H1 (cell line): ENCODE measurements around the gene EPN2. TPM values are rescaled to one million over a fixed set of nuclear protein-coding genes. Genes with fewer than 3 reads are reported as not detected.
A peak's percentile ranks its signal among the peaks of the same experiment; 100 is the strongest.

Source experiments
- CTCF ChIA-PET: fragments of 300-600 bp; sonication (Branson Sonifier 250); formaldehyde crosslinking; loops from one replicate; lab custom pipeline; 2021; ENCODE audit not compliant: partially characterized antibody; lab: Charles Lee
- POLR2A ChIA-PET: fragments of 300-600 bp; sonication (Branson Sonifier 250); formaldehyde crosslinking; loops from one replicate; lab custom pipeline; 2021; ENCODE audit warnings: inconsistent platforms; ENCODE audit not compliant: partially characterized antibody; lab: Charles Lee
- DNase-seq, 2 experiments: peaks; one replicate each; pipeline versions ENCODE4 v3.0.0 to v3.0.0-alpha.2; 2010 to 2022; ENCODE audit warnings: low spot score in 2 of 2, low read depth in 1 of 2, mixed read lengths in 1 of 2
- FAIRE-seq: peaks from 2 replicates; lab custom pipeline; 2011; peaks lifted over from hg19 to GRCh38; lab: Jason Lieb, UNC
- H2AFZ ChIP-seq: 2 replicates; pipeline ENCODE4 v1.8.1; 2012; ENCODE audit warnings: low read length, inconsistent platforms
- H2AK5ac ChIP-seq: 2 replicates; pipeline ENCODE4 v1.6.1; 2013; ENCODE audit warnings: low read depth, low read length
- H2BK120ac ChIP-seq: replicated peaks from 2 replicates; pipeline ENCODE3; 2013; ENCODE audit warnings: low read depth, low read length, inconsistent platforms
- H2BK12ac ChIP-seq: 2 replicates; pipeline ENCODE4 v1.6.1; 2013; ENCODE audit warnings: low read depth, low read length
- H2BK15ac ChIP-seq: 2 replicates; pipeline ENCODE4 v1.6.1; 2013; ENCODE audit warnings: low read length
- H2BK20ac ChIP-seq: 2 replicates; pipeline ENCODE4 v1.6.1; 2013; ENCODE audit warnings: low read length
- H2BK5ac ChIP-seq: 2 replicates; pipeline ENCODE4 v1.6.1; 2013; ENCODE audit warnings: low read depth, low read length
- H3K14ac ChIP-seq: 2 replicates; pipeline ENCODE4 v1.6.1; 2013; ENCODE audit warnings: inconsistent platforms; ENCODE audit not compliant: insufficient read length
- H3K18ac ChIP-seq: 2 replicates; pipeline ENCODE4 v1.6.1; 2013; ENCODE audit warnings: low read length; ENCODE audit errors: extremely low read depth
- H3K23ac ChIP-seq: 2 replicates; pipeline ENCODE4 v1.6.1; 2013; ENCODE audit warnings: inconsistent platforms; ENCODE audit not compliant: insufficient read length
- H3K23me2 ChIP-seq: 2 replicates; pipeline ENCODE4 v1.6.1; 2013; ENCODE audit warnings: low read depth, low read length
- H3K27ac ChIP-seq: 2 replicates; pipeline ENCODE4 v1.6.1; 2011; ENCODE audit warnings: low read depth, low read length, inconsistent platforms
- H3K27me3 ChIP-seq, 4 experiments: replicated peaks in 1 of 4; 1 replicate in 1 of 4; 2 replicates in 3 of 4; pipeline versions ENCODE4 v1.6.1 to v1.8.1; 2011 to 2013; ENCODE audit warnings: low read length in 3 of 4, mild to moderate bottlenecking in 3 of 4, inconsistent platforms in 2 of 4, mixed read lengths in 2 of 4, moderate library complexity in 1 of 4; ENCODE audit not compliant: control insufficient read depth in 3 of 4, insufficient read depth in 3 of 4; ENCODE audit errors: extremely low read depth in 1 of 4
- H3K36me3 ChIP-seq, 4 experiments: 2 replicates each; pipeline versions ENCODE4 v1.6.1 to v1.8.1; 2011 to 2013; ENCODE audit warnings: mild to moderate bottlenecking in 4 of 4, low read length in 3 of 4, moderate library complexity in 2 of 4, control low read depth in 1 of 4, inconsistent platforms in 1 of 4; ENCODE audit not compliant: insufficient read depth in 4 of 4, control insufficient read depth in 2 of 4
- H3K4ac ChIP-seq: replicated peaks from 2 replicates; pipeline ENCODE3; 2013; ENCODE audit warnings: low read length, low read depth, mixed read lengths, inconsistent platforms; ENCODE audit not compliant: insufficient read length
- H3K4me1 ChIP-seq, 4 experiments: replicated peaks in 1 of 4; 1 replicate in 1 of 4; 2 replicates in 3 of 4; pipeline versions ENCODE4 v1.6.1 to v1.8.1; 2011 to 2013; ENCODE audit warnings: low read length in 3 of 4, inconsistent platforms in 2 of 4, mixed read lengths in 1 of 4; ENCODE audit not compliant: insufficient read depth in 4 of 4, control insufficient read depth in 3 of 4
- H3K4me2 ChIP-seq, 2 experiments: 2 replicates each; pipeline versions ENCODE4 v1.6.1 to v1.8.1; 2011 to 2013; ENCODE audit warnings: low read depth in 2 of 2, low read length in 2 of 2, control low read depth in 1 of 2, inconsistent platforms in 1 of 2, mild to moderate bottlenecking in 1 of 2; ENCODE audit not compliant: insufficient read depth in 1 of 2
- H3K4me3 ChIP-seq, 4 experiments: fragments of 200-600, 300-600 bp in 1 of 4; sonication (generic), shearing (Covaris generic), sonication (Bioruptor Twin) in 1 of 4; 2 replicates each; pipeline versions ENCODE4 v1.5.1 to v1.8.1; 2011 to 2016; ENCODE audit warnings: low read length in 4 of 4, low read depth in 3 of 4, control low read depth in 2 of 4, inconsistent platforms in 2 of 4, mild to moderate bottlenecking in 2 of 4, mixed read lengths in 1 of 4, moderate library complexity in 1 of 4; ENCODE audit not compliant: insufficient read depth in 2 of 4; ENCODE audit errors: extremely low read depth in 1 of 4
- H3K56ac ChIP-seq: replicated peaks from 2 replicates; pipeline ENCODE3; 2013; ENCODE audit warnings: low read depth, mild to moderate bottlenecking, mixed read lengths, low read length, inconsistent platforms; ENCODE audit not compliant: insufficient read length
- H3K79me1 ChIP-seq: 2 replicates; pipeline ENCODE4 v1.6.1; 2013; ENCODE audit warnings: low read depth, low read length, control low read depth
- H3K79me2 ChIP-seq, 2 experiments: 2 replicates each; pipeline versions ENCODE4 v1.6.1 to v1.8.1; 2012 to 2013; ENCODE audit warnings: low read length in 2 of 2, mild to moderate bottlenecking in 2 of 2, inconsistent platforms in 1 of 2; ENCODE audit not compliant: insufficient read depth in 2 of 2, control insufficient read depth in 1 of 2
- H3K9ac ChIP-seq, 4 experiments: replicated peaks in 1 of 4; 1 replicate in 1 of 4; 2 replicates in 3 of 4; pipeline versions ENCODE4 v1.6.1 to v1.8.1; 2011 to 2013; ENCODE audit warnings: low read depth in 3 of 4, low read length in 3 of 4, control low read depth in 2 of 4, mild to moderate bottlenecking in 2 of 4, moderate library complexity in 2 of 4, inconsistent platforms in 1 of 4; ENCODE audit errors: extremely low read depth in 1 of 4
- H3K9me3 ChIP-seq, 2 experiments: 2 replicates each; pipeline versions ENCODE4 v1.6.1 to v1.8.1; 2012 to 2013; ENCODE audit warnings: mild to moderate bottlenecking in 2 of 2, moderate library complexity in 2 of 2, control low read depth in 1 of 2, inconsistent platforms in 1 of 2, low read depth in 1 of 2, low read length in 1 of 2, mixed read lengths in 1 of 2; ENCODE audit not compliant: insufficient read depth in 2 of 2
- H4K20me1 ChIP-seq, 2 experiments: replicated peaks in 1 of 2; 2 replicates each; pipeline versions ENCODE3 to v1.8.1; 2011 to 2013; ENCODE audit warnings: inconsistent platforms in 2 of 2, low read length in 2 of 2, mild to moderate bottlenecking in 1 of 2; ENCODE audit not compliant: insufficient read depth in 2 of 2, control insufficient read depth in 1 of 2
- H4K5ac ChIP-seq: 2 replicates; pipeline ENCODE4 v1.6.1; 2013; ENCODE audit warnings: low read length, low read depth, mixed read lengths, inconsistent platforms; ENCODE audit not compliant: insufficient read length
- H4K8ac ChIP-seq: 2 replicates; pipeline ENCODE4 v1.8.0; 2013; ENCODE audit warnings: mild to moderate bottlenecking, moderate library complexity, low read length, inconsistent platforms; ENCODE audit not compliant: insufficient read depth; ENCODE audit errors: extremely low read depth
- H4K91ac ChIP-seq: replicated peaks from 2 replicates; pipeline ENCODE3; 2013; ENCODE audit warnings: low read length, mixed read lengths, inconsistent platforms; ENCODE audit not compliant: insufficient read length
- BCL11A ChIP-seq, 2 experiments: IDR thresholded peaks; one replicate each; pipeline ENCODE4 v1.6.1; 2011; ENCODE audit warnings: low read depth in 2 of 2, low read length in 2 of 2, mild to moderate bottlenecking in 2 of 2
- CTCF ChIP-seq, 3 experiments: IDR thresholded peaks; 1 replicate in 2 of 3; 2 replicates in 1 of 3; pipeline versions ENCODE4 v1.5.1 to v1.6.1; 2011; ENCODE audit warnings: low read length in 3 of 3, mild to moderate bottlenecking in 3 of 3, inconsistent platforms in 2 of 3, low read depth in 1 of 3, moderate library complexity in 1 of 3; ENCODE audit not compliant: insufficient read depth in 1 of 3; ENCODE audit errors: control extremely low read depth in 1 of 3
- MAX ChIP-seq: IDR thresholded peaks from 2 replicates; pipeline ENCODE4 v1.6.1; 2012; ENCODE audit warnings: inconsistent platforms
- RAD21 ChIP-seq, 2 experiments: IDR thresholded peaks in 1 of 2; conservative IDR thresholded peaks in 1 of 2; 2 replicates each; pipeline ENCODE4 v1.6.1; 2011; ENCODE audit warnings: low read depth in 2 of 2, low read length in 2 of 2, improper control_type of control experiment in 1 of 2, inconsistent platforms in 1 of 2, mild to moderate bottlenecking in 1 of 2, moderate library complexity in 1 of 2
- SIN3A ChIP-seq, 2 experiments: IDR thresholded peaks in 1 of 2; conservative IDR thresholded peaks in 1 of 2; 2 replicates each; pipeline ENCODE4 v1.6.1; 2011 to 2012; ENCODE audit warnings: low read length in 2 of 2, improper control_type of control experiment in 1 of 2, low read depth in 1 of 2, mild to moderate bottlenecking in 1 of 2
- SP1 ChIP-seq: IDR thresholded peaks from 2 replicates; pipeline ENCODE4 v1.6.1; 2011; ENCODE audit warnings: low read depth, low read length
- WGBS, 2 experiments: shearing (Covaris generic) in 1 of 2; methylation state at CpG; one replicate each; pipeline versions ENCODE4 v1.1.6 to v1.1.7; 2013 to 2015; ENCODE audit warnings: low lambda C conversion rate in 2 of 2, mixed read lengths in 2 of 2, inconsistent platforms in 1 of 2, low coverage in 1 of 2, missing lambda C conversion rate in 1 of 2; ENCODE audit not compliant: insufficient replicate concordance in 2 of 2, insufficient coverage in 1 of 2, insufficient read length in 1 of 2; ENCODE audit errors: extremely low coverage in 1 of 2, missing lambda C conversion rate in 1 of 2; 5-methylcytosine and 5-hydroxymethylcytosine counted together
- polyA plus RNA-seq, 7 experiments: library from polyadenylated mRNA; depleted of rRNA in 3 of 7; stranded (reverse) in 5 of 7; unstranded in 2 of 7; fragments of >200 nt in 5 of 7; fragments of 200-250 nt in 2 of 7; gene quantifications; 1 replicate in 5 of 7; 2 replicates in 1 of 7; 4 replicates in 1 of 7; pipeline versions ENCODE4 v1.2.1 to v1.2.3, GENCODE V29; 2011 to 2013; ENCODE audit warnings: missing spikeins in 2 of 7, mixed read lengths in 2 of 7
- total RNA-seq: library from RNA; stranded (reverse); fragmentation: NEBNext Ultra II Directional; extraction: Animal tissue kit (Norgen Biotek cat#: 25700); gene quantifications from 2 replicates; pipeline ENCODE4 v1.2.1, GENCODE V29; 2021

Gene EPN2
- total and polyA plus RNA-seq, 2 of the 8 experiments (the other 6 are each of a cell fraction or from before 2014, with no cell fraction given), result 28.7 to 55.8 TPM

GRCh38 chr17:19343671-19344151 lies 106.5 kb downstream of the EPN2 start:
- Histone ChIP-seq H3K18ac (no peak overlapping the region), H3K4me1 (peaks cover 0 to 12% (median 8%) of the 10 kb centered on the region in 4 experiments), H4K91ac (no peak overlapping the region), H4K20me1 (peaks cover 0 to 1% of the 10 kb centered on the region in 2 experiments), H3K56ac (no peak overlapping the region), H2AFZ (no peak overlapping the region), H3K4me2 (no peak overlapping the region), H3K27ac (no peak overlapping the region), H3K4me3 (no peak overlapping the region), H3K4ac (no peak overlapping the region), H2BK20ac (no peak overlapping the region), H2BK5ac (no peak overlapping the region)
- ChIA-PET POLR2A (interaction anchor here (0.9 to 1.4 kb wide), 4 partner anchors 9 to 14 kb away, joined by 3 to 5 read pairs (median 4); no protein-coding TSS in a partner anchor), CTCF (interaction anchor here (0.8 to 9.8 kb wide), 7 partner anchors 10 to 419 kb away, joined by 3 to 70 read pairs (median 4); partner anchors contain the start of gene RNF112)
- no peak for DNase-seq
- WGBS, 2 experiments, result 88% methylated on average over 13 of the region's 13 CpGs; no CpG with 5 or more reads in 1 of the 2 experiments
- TF ChIP-seq BCL11A (IDR thresholded peaks at IDR 0.05; ENCODE audit: low read depth in 2 of 2, low read length in 2 of 2) (no peak), RAD21 (IDR thresholded peaks at IDR 0.05 in 1 of 2, conservative IDR thresholded peaks at IDR 0.05 in 1 of 2; ENCODE audit: low read depth in 2 of 2, low read length in 2 of 2) (peak in 1 of 2 experiments; percentile 34; a peak in 3 of 4 replicates), SP1 (no peak), MAX (peak; percentile 43; the same call in 1 of the 2 replicates), SIN3A (conservative IDR thresholded peaks at IDR 0.05 in 1 of 2, IDR thresholded peaks at IDR 0.05 in 1 of 2; ENCODE audit: low read depth in 1 of 2, low read length in 2 of 2) (no peak), CTCF (IDR thresholded peaks at IDR 0.05; ENCODE audit: control extremely low read depth in 1 of 3, insufficient read depth in 1 of 3, low read depth in 1 of 3, low read length in 3 of 3) (peak; percentile 24 to 60 (median 46); a peak in 3 of 4 replicates)
- TF ChIP-seq, all 59 proteins: peak for 3
- H4K5ac ChIP-seq, result no peak overlapping the region
- H3K23me2 ChIP-seq, result no peaks in the 10 kb centered on the region
- FAIRE-seq, result no peak
- peaks cover 0 to 5% (median 2%) of the 10 kb centered on the region in 4 experiments; a peak in 2 of 8 replicates for H3K36me3 ChIP-seq
- no peaks in the 10 kb centered on the region for H3K9me3 ChIP-seq
- H2BK15ac ChIP-seq, result no peak overlapping the region
- H2BK120ac ChIP-seq, result no peak overlapping the region
- no peak overlapping the region for H2BK12ac ChIP-seq
- no peak overlapping the region for H2AK5ac ChIP-seq
- H3K23ac ChIP-seq, result no peak overlapping the region
- no peaks in the 10 kb centered on the region for H3K79me2 ChIP-seq
- no peaks in the 10 kb centered on the region for H3K27me3 ChIP-seq
- peak overlapping the region; percentile 9; the same call in 1 of the 2 replicates for H4K8ac ChIP-seq
- no peak overlapping the region for H3K9ac ChIP-seq
- no peak overlapping the region for H3K14ac ChIP-seq
- no peaks in the 10 kb centered on the region for H3K79me1 ChIP-seq
